Ovary (tissue), 3 donors: ENCODE measurements around the gene ATM.

Experiments
- CTCF ChIP-seq, 3 donors: fragments of 450-650 bp in 2 of 3; fragments of 200-600 bp in 1 of 3; IDR thresholded peaks; one replicate each; pipeline versions ENCODE4 v1.5.1 to v1.8.0; 2016 to 2022; ENCODE audit warnings: antibody characterized with exemption in 3 of 3, mild to moderate bottlenecking in 1 of 3
- EP300 ChIP-seq: sonication (generic); formaldehyde crosslinking; IDR thresholded peaks from one replicate; pipeline ENCODE4 v1.6.1; 2017; ENCODE audit warnings: antibody characterized with exemption
- POLR2A ChIP-seq: fragments of 450-650 bp; IDR thresholded peaks from one replicate; pipeline ENCODE4 v1.6.1; 2017; ENCODE audit warnings: antibody characterized with exemption, mild to moderate bottlenecking, moderate library complexity
- donor health status: DM: no; HTN: no; CAD: no.

DNA sequence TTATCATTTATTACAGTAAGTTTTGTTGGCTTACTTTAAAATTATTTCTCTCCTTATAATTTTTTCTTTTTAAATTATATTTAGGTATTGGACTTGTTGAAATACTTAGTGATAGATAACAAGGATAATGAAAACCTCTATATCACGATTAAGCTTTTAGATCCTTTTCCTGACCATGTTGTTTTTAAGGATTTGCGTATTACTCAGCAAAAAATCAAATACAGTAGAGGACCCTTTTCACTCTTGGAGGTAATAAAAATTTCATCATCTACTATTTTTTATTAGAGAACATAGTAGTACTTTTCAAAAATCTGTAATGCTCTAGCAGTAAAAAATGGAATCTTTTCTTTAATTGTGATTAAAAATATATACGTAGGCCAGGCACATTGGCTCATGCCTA, 70.4 kb downstream of the ATM start:
- TF ChIP-seq CTCF (IDR thresholded peaks at IDR 0.05) = no peak
- TF ChIP-seq EP300 = no peak
- TF ChIP-seq POLR2A = no peak
